ENCODE data around the gene ELOF1. TPM values are rescaled to one million over a fixed set of nuclear protein-coding genes. Genes with fewer than 3 reads are reported as not detected.

The ELOF1 gene
- total and polyA plus RNA-seq, 2 of the 13 experiments (the other 11 are each of a cell fraction or from before 2014, with no cell fraction given) = 14.5 to 43.2 TPM

DNA sequence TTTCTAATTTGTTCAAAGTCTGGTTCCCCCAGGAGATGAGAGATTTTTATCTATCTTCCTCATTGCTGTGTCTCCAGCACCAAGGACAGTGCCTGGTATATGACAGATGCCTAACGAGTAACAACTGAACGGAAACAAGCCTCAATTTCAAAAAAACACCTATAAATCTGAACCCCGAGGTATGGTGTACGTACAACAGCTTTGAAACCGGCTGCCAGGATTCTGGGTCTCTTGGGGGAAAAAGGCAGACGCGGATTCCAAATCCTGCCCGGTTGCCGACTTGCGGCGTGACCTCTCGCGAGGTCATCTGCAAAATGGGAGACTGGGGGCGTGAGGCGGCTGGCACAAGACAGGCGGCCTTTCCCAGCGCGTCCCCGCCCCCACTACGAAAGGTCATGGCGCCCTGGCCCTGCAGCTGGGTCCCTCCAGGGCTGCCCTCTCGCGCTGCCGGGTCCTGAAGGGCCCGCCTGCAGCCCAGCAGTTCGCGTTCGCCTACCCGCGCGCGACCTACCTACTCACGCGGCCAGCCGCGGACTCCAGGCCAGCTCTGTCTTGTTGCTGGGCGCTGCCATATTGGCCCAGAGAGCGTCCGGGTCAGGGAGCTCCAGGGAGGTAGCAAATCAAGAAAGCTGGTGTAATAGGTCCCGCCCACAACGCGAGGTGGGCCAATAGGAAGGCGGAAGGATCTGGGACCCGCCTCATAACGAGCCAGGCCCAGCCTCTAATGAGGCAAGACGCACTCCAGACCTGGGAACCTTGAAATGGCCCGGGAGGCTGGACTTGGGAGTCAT lies 30.3 kb downstream of the ELOF1 start, which contains the start of gene ECSIT (continued):
- peak; percentile 22 for TF ChIP-seq TBL1XR1 (IDR thresholded peaks at IDR 0.05; ENCODE audit: borderline replicate concordance, low read length, partially characterized antibody)
- TF ChIP-seq ZFP36L1 (CRISPR knock-in tag; IDR thresholded peaks at IDR 0.05) = no peak
- TF ChIP-seq SSRP1 (CRISPR knock-in tag; IDR thresholded peaks at IDR 0.05) = no peak
- no peak for TF ChIP-seq ZKSCAN5 (CRISPR knock-in tag; IDR thresholded peaks at IDR 0.05)
- TF ChIP-seq ZNF101 (CRISPR knock-in tag; IDR thresholded peaks at IDR 0.05; ENCODE audit: borderline replicate concordance, low read depth) = no peak
- peak; percentile 64 for TF ChIP-seq POLR2AphosphoS5 (IDR thresholded peaks at IDR 0.05; ENCODE audit: low read depth, low read length)
- TF ChIP-seq ZZZ3 (CRISPR knock-in tag; IDR thresholded peaks at IDR 0.05; ENCODE audit: borderline replicate concordance) = 0 out of 2 replicates have a peak, but pooled peaks have one; percentile 36
- TF ChIP-seq ZNF772 (CRISPR knock-in tag; IDR thresholded peaks at IDR 0.05) = peak; percentile 84
- TF ChIP-seq PRPF4 (IDR thresholded peaks at IDR 0.05; ENCODE audit: low read depth, low read length, poor library complexity, severe bottlenecking) = no peak
- no peak; the same call in 1 of the 2 replicates for TF ChIP-seq NKX3-1 (CRISPR knock-in tag; IDR thresholded peaks at IDR 0.05)
- no peak for TF ChIP-seq TBP (CRISPR knock-in tag; IDR thresholded peaks at IDR 0.05)
- no peak for TF ChIP-seq NR3C1 (CRISPR knock-in tag; IDR thresholded peaks at IDR 0.05)
- no peak for TF ChIP-seq SOX13 (IDR thresholded peaks at IDR 0.05)
- TF ChIP-seq SOX13 (CRISPR knock-in tag; conservative IDR thresholded peaks at IDR 0.05 in 1 of 2, IDR thresholded peaks at IDR 0.05 in 1 of 2) = no peak
- no peak for TF ChIP-seq NCOA5 (CRISPR knock-in tag; IDR thresholded peaks at IDR 0.05)
- peak; percentile 65; the same call in 1 of the 2 replicates for TF ChIP-seq ZNF335 (CRISPR knock-in tag; IDR thresholded peaks at IDR 0.05)
- no peak for TF ChIP-seq STAG1 (CRISPR knock-in tag; IDR thresholded peaks at IDR 0.05)
- no peak for TF ChIP-seq FOXM1 (CRISPR knock-in tag; IDR thresholded peaks at IDR 0.05)
- peak; percentile 86 for TF ChIP-seq ZSCAN31 (CRISPR knock-in tag; IDR thresholded peaks at IDR 0.05; ENCODE audit: low read depth)
- TF ChIP-seq RARG (CRISPR knock-in tag; IDR thresholded peaks at IDR 0.05; ENCODE audit: low read depth) = no peak
- peak; percentile 55; the same call in 1 of the 2 replicates for TF ChIP-seq ZNF143 (CRISPR knock-in tag; IDR thresholded peaks at IDR 0.05)
- no peak for TF ChIP-seq GATAD2A (CRISPR knock-in tag; IDR thresholded peaks at IDR 0.05)
- no peak for TF ChIP-seq XBP1 (CRISPR knock-in tag; IDR thresholded peaks at IDR 0.05)
- 0 out of 2 replicates have a peak, but pooled peaks have one; percentile 70 for TF ChIP-seq EHMT2 (IDR thresholded peaks at IDR 0.05; ENCODE audit: borderline replicate concordance, low read depth, low read length)
- no peak for TF ChIP-seq ATAD3A (CRISPR knock-in tag; IDR thresholded peaks at IDR 0.05)
- no peak for TF ChIP-seq SMARCC2 (IDR thresholded peaks at IDR 0.05)
- no peak for TF ChIP-seq SMAD9 (CRISPR knock-in tag; IDR thresholded peaks at IDR 0.05)
- TF ChIP-seq ZNF430 (CRISPR knock-in tag; IDR thresholded peaks at IDR 0.05) = peak; percentile 90; the same call in 1 of the 2 replicates
- TF ChIP-seq, protein P1, sequence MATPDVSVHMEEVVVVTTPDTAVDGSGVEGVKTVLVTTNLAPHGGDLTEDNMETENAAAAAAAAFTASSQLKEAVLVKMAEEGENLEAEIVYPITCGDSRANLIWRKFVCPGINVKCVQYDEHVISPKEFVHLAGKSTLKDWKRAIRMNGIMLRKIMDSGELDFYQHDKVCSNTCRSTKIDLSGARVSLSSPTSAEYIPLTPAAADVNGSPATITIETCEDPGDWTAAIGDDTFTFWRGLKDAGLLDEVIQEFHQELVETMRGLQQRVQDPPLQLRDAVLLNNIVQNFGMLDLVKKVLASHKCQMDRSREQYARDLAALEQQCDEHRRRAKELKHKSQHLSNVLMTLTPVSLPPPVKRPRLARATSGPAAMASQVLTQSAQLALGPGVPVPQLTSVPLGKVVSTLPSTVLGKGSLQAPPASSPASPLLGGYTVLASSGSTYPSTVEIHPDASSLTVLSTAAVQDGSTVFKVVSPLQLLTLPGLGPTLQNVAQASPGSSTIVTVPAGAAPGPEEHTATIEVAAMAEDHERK (CRISPR knock-in tag; IDR thresholded peaks at IDR 0.05; ENCODE audit: low read depth) = no peak
- TF ChIP-seq, protein P2, sequence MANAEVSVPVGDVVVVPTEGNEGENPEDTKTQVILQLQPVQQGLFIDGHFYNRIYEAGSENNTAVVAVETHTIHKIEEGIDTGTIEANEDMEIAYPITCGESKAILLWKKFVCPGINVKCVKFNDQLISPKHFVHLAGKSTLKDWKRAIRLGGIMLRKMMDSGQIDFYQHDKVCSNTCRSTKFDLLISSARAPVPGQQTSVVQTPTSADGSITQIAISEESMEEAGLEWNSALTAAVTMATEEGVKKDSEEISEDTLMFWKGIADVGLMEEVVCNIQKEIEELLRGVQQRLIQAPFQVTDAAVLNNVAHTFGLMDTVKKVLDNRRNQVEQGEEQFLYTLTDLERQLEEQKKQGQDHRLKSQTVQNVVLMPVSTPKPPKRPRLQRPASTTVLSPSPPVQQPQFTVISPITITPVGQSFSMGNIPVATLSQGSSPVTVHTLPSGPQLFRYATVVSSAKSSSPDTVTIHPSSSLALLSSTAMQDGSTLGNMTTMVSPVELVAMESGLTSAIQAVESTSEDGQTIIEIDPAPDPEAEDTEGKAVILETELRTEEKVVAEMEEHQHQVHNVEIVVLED (CRISPR knock-in tag; IDR thresholded peaks at IDR 0.05; ENCODE audit: borderline replicate concordance) = peak; percentile 85; the same call in 1 of the 2 replicates
- no peak for TF ChIP-seq ZNF619 (CRISPR knock-in tag; IDR thresholded peaks at IDR 0.05)
- TF ChIP-seq DNMT1 (CRISPR knock-in tag; IDR thresholded peaks at IDR 0.05) = no peak
